Measurements from ENCODE around the gene TSSK3. TPM values are rescaled to one million over a fixed set of nuclear protein-coding genes. Genes with fewer than 3 reads are reported as not detected.

The TSSK3 gene
- total and polyA plus RNA-seq, 9 of the 15 experiments (the other 6 are each of a cell fraction or from before 2014, with no cell fraction given) = 0.27 to 2.8 (median 1.9) TPM

DNA sequence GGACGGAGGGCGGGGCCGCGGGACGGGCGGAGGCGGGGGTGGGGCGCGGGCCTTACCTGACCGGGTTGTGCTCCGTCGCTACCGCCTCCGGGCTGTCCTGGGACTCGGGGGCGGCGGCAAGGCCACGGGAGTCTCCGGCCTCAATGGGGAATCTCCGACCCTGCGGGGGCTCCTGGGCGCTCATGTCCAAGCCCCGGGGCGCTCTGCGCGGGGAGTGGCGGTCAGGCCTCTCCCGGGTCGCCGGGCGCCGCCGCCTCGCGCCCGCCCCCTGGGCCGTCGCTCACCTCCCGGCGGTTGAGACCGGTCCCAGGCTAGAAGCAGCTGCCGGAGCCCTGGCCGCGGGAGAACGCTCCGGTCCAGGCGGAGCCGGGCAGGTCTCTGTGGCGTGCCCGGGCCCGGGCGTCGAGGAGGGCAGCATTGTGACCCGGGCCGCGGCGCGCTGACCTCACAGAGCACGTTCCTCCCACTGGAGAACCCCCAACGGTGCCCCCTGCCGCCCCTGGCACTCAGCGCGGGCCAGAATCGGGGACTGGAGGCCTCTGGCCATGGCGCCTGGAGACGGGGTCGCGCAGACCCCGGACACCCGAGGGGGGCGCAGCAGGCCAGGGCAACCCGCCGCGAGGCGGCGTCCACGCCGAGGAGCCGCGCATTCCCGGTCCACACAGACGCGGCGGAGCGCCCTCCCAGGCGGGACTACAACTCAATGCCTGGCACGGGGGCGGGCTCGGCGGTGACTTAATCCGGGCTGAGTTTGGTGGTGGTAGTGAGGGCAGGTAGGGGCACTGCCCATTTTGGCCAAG lies 465 bp upstream of the TSSK3 start (continued):
- TF ChIP-seq ZBTB33 (CRISPR knock-in tag; IDR thresholded peaks at IDR 0.05) = peak; percentile 94
- no peak for TF ChIP-seq CSDE1 (IDR thresholded peaks at IDR 0.05)
- TF ChIP-seq NR2C1 (IDR thresholded peaks at IDR 0.05) = no peak
- no peak for TF ChIP-seq NR2C1 (tag; IDR thresholded peaks at IDR 0.05)
- TF ChIP-seq RBM14 (IDR thresholded peaks at IDR 0.05; ENCODE audit: borderline replicate concordance, insufficient read depth, low read depth, low read length) = 0 out of 2 replicates have a peak, but pooled peaks have one; percentile 51
- no peak for TF ChIP-seq GATAD2A (IDR thresholded peaks at IDR 0.05)
- TF ChIP-seq, protein P1, sequence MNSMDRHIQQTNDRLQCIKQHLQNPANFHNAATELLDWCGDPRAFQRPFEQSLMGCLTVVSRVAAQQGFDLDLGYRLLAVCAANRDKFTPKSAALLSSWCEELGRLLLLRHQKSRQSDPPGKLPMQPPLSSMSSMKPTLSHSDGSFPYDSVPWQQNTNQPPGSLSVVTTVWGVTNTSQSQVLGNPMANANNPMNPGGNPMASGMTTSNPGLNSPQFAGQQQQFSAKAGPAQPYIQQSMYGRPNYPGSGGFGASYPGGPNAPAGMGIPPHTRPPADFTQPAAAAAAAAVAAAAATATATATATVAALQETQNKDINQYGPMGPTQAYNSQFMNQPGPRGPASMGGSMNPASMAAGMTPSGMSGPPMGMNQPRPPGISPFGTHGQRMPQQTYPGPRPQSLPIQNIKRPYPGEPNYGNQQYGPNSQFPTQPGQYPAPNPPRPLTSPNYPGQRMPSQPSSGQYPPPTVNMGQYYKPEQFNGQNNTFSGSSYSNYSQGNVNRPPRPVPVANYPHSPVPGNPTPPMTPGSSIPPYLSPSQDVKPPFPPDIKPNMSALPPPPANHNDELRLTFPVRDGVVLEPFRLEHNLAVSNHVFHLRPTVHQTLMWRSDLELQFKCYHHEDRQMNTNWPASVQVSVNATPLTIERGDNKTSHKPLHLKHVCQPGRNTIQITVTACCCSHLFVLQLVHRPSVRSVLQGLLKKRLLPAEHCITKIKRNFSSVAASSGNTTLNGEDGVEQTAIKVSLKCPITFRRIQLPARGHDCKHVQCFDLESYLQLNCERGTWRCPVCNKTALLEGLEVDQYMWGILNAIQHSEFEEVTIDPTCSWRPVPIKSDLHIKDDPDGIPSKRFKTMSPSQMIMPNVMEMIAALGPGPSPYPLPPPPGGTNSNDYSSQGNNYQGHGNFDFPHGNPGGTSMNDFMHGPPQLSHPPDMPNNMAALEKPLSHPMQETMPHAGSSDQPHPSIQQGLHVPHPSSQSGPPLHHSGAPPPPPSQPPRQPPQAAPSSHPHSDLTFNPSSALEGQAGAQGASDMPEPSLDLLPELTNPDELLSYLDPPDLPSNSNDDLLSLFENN (IDR thresholded peaks at IDR 0.05; ENCODE audit: low read depth in 2 of 2, low read length in 2 of 2) = peak in 1 of 2 experiments; percentile 9; a peak in 1 of 4 replicates
